NB4 (cell line): ENCODE results near the gene ZNF132.

ENCODE experiments used
- CTCF ChIP-seq: IDR thresholded peaks from one replicate; pipeline ENCODE4 v1.5.1; 2012; ENCODE audit warnings: low read depth, low read length
- POLR2A ChIP-seq: IDR thresholded peaks from 2 replicates; pipeline ENCODE4 v1.6.1; 2011; ENCODE audit warnings: mild to moderate bottlenecking; ENCODE audit not compliant: insufficient read length; ENCODE audit errors: extremely low read depth
- TF ChIP-seq, protein P1 (sequence below): IDR thresholded peaks from 2 replicates; pipeline ENCODE4 v1.6.1; 2011; ENCODE audit warnings: low read depth, low read length

DNA sequence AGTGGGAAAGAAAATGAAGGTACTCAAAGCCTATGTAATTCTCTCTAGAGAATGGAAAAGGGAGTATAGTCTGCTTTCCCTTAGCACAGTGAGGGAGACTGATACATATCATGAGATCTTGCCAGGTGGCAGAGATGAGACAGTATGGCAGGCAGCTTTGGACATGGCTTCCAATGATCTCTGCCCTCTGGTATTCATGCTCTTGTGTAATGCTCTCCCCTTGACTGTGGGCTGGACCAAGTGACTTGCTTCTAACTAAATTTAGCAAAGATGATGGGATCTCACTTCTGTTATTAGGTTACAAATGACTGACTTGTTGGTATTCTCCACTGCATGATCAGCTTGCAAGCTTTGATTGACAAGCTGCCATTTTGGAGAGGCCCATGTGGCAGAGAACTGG, 10.2 kb downstream of the ZNF132 start:
- TF ChIP-seq CTCF = no peak
- TF ChIP-seq POLR2A = no peak
- TF ChIP-seq, protein P1, sequence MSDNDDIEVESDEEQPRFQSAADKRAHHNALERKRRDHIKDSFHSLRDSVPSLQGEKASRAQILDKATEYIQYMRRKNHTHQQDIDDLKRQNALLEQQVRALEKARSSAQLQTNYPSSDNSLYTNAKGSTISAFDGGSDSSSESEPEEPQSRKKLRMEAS = no peak
